AG09319 (cell line): ENCODE data around the gene ZNF536.

Source experiments
- DNase-seq: peaks from one replicate; pipeline ENCODE4 v3.0.0-alpha.2; 2010; ENCODE audit warnings: low read depth; ENCODE audit errors: extremely low read depth
- CTCF ChIP-seq: IDR thresholded peaks from 2 replicates; pipeline ENCODE4 v1.5.1; 2011; ENCODE audit warnings: low read depth, mild to moderate bottlenecking, inconsistent platforms, low read length, moderate library complexity

The ZNF536 gene

GRCh38 chr19:30426864-30427263 is 54.7 kb downstream of the ZNF536 start:
- DNase-seq: no peak
- no peak for TF ChIP-seq CTCF

GRCh38 chr19:30428092-30428680 is 56.0 kb downstream of the ZNF536 start:
- no peak for DNase-seq
- TF ChIP-seq CTCF: no peak

- no peak for DNase-seq
- TF ChIP-seq CTCF: no peak
Measured at GRCh38 chr19:30428844-30429243, 56.7 kb downstream of the ZNF536 start.

- no peak for DNase-seq
- TF ChIP-seq CTCF: no peak
Measured at GRCh38 chr19:30430206-30430734, 58.1 kb downstream of the ZNF536 start.

- no peak for TF ChIP-seq CTCF
Measured at GRCh38 chr19:30431591-30431990, 59.4 kb downstream of the ZNF536 start.

GRCh38 chr19:30434797-30435594 is 62.8 kb downstream of the ZNF536 start:
- DNase-seq: no peak

More at GRCh38 chr19:30431591-30431990, 59.4 kb downstream of the ZNF536 start:
- no peak for DNase-seq

More at GRCh38 chr19:30434797-30435594, 62.8 kb downstream of the ZNF536 start:
- no peak for TF ChIP-seq CTCF
